Body of pancreas (tissue), 4 donors: ENCODE results near the gene SLF2. TPM values are rescaled to one million over a fixed set of nuclear protein-coding genes. Genes with fewer than 3 reads are reported as not detected.

Experiments used
- ATAC-seq: fragments of 150-250 bp; one replicate; pipeline ENCODE4 v1.9.1; 2016
- DNase-seq, 4 donors: peaks; one replicate each; pipeline ENCODE4 v3.0.0-alpha.2; 2019
- H3K27ac ChIP-seq, 4 donors: fragments of 200-600 bp; sonication (generic); 1 replicate in 3 of 4; 2 replicates in 1 of 4; pipeline versions ENCODE4 v1.5.1 to v1.6.1; 2016 to 2019; ENCODE audit warnings: mild to moderate bottlenecking in 1 of 4, mixed read lengths in 1 of 4, moderate library complexity in 1 of 4
- H3K27me3 ChIP-seq, 2 donors: fragments of 200-600 bp; sonication (generic); one replicate each; pipeline ENCODE4 v1.6.0; 2016; ENCODE audit warnings: mild to moderate bottlenecking in 1 of 2
- H3K36me3 ChIP-seq, 2 donors: fragments of 200-600 bp; sonication (generic); replicated peaks in 1 of 2; 2 replicates each; pipeline ENCODE4 v1.5.1; 2016; ENCODE audit warnings: low read depth in 2 of 2; ENCODE audit not compliant: insufficient read depth in 1 of 2
- H3K4me1 ChIP-seq: fragments of 200-600 bp; sonication (generic); one replicate; pipeline ENCODE4 v1.6.0; 2016
- H3K4me3 ChIP-seq, 2 donors: fragments of 200-600 bp; sonication (generic); 1 replicate in 1 of 2; 2 replicates in 1 of 2; pipeline ENCODE4 v1.5.1; 2016 to 2019
- H3K9me3 ChIP-seq, 3 donors: fragments of 200-600 bp; sonication (generic); 1 replicate in 2 of 3; 2 replicates in 1 of 3; pipeline ENCODE4 v1.5.1; 2016
- CTCF ChIP-seq, 7 experiments: fragments of 450-650 bp in 4 of 7; fragments of 200-600 bp in 3 of 7; sonication (generic) in 3 of 7; IDR thresholded peaks; one replicate each; pipeline ENCODE4 v1.5.1; 2016 to 2019; ENCODE audit warnings: antibody characterized with exemption in 7 of 7
- POLR2A ChIP-seq, 3 donors: fragments of 450-650 bp; IDR thresholded peaks; one replicate each; pipeline ENCODE4 v1.6.1; 2016; ENCODE audit warnings: antibody characterized with exemption in 3 of 3, mild to moderate bottlenecking in 2 of 3
- WGBS, 2 donors: methylation state at CpG; one replicate each; pipeline ENCODE4 v1.1.5; 2017; 5-methylcytosine and 5-hydroxymethylcytosine counted together
- intact Hi-C: fragments of 100-400 bp; cut with DNase I; formaldehyde crosslinking; loops from one replicate; pipeline ENCODE4 v1.15.1; 2023
- total RNA-seq, 2 donors: library from RNA; depleted of rRNA; stranded (reverse); fragments of >200 nt; gene quantifications; one replicate each; pipeline ENCODE4 v1.1.0, GENCODE V29; 2016

Gene SLF2
- 10 to 100 TPM; 16.2 to 26.7 TPM for total RNA-seq

- TF ChIP-seq CTCF (IDR thresholded peaks at IDR 0.05): peak in 1 of 7 experiments; percentile 12
- TF ChIP-seq POLR2A (IDR thresholded peaks at IDR 0.05): peak; percentile 67 to 93 (median 89)
- DNase-seq: peak; percentile 98 to 99 (median 99)
- peaks cover 7% of the 10 kb centered on the region in 2 donors for H3K36me3 ChIP-seq
- H3K9me3 ChIP-seq: no peaks in the 10 kb centered on the region
- no peaks in the 10 kb centered on the region for H3K27me3 ChIP-seq
- intact Hi-C loops: no loop called here
- H3K27ac ChIP-seq: peak within 1 kb of the TSS; percentile 85 to 94 (median 85)
- peak within 1 kb of the TSS; percentile 96 to 99 for H3K4me3 ChIP-seq
- ATAC-seq: peak; percentile 97
- WGBS, 2 donors: 1% methylated on average over 26 to 71 of the region's 71 CpGs
- H3K4me1 ChIP-seq: peaks cover 38% of the 10 kb centered on the region
Measured at GRCh38 chr10:100912605-100913469, at the start of gene SLF2. Gene SLF2 (plus strand): TSS chr10:100912963. CDS start chr10:100913111, 148 bp downstream.

- intact Hi-C loops: no loop called here
- no peaks in the 10 kb centered on the region for H3K4me1 ChIP-seq
- DNase-seq (no peak), ATAC-seq (no peak)
- no peaks in the 10 kb centered on the region for H3K36me3 ChIP-seq
- TF ChIP-seq POLR2A (IDR thresholded peaks at IDR 0.05) (no peak), CTCF (IDR thresholded peaks at IDR 0.05) (no peak)
- H3K4me3 ChIP-seq: no peak overlapping the region
- WGBS, 2 donors: 50 to 83% methylated on average over 1 to 6 of the region's 7 CpGs
- no peaks in the 10 kb centered on the region for H3K9me3 ChIP-seq
- peaks cover 0 to 4% of the 10 kb centered on the region in 2 donors for H3K27me3 ChIP-seq
- H3K27ac ChIP-seq: no peak overlapping the region
Measured at GRCh38 chr10:100863433-100863832, 49.3 kb upstream of the SLF2 start.

- WGBS, 2 donors: 77 to 81% methylated on average over 24 of the region's 24 CpGs
- no peaks in the 10 kb centered on the region for H3K36me3 ChIP-seq
- H3K9me3 ChIP-seq: no peaks in the 10 kb centered on the region
- TF ChIP-seq CTCF (IDR thresholded peaks at IDR 0.05) (no peak), POLR2A (IDR thresholded peaks at IDR 0.05) (no peak)
- no peak overlapping the region for H3K4me3 ChIP-seq
- DNase-seq (no peak), ATAC-seq (no peak)
- intact Hi-C loops: no loop called here
- H3K4me1 ChIP-seq: no peaks in the 10 kb centered on the region
- H3K27ac ChIP-seq: no peak overlapping the region
- no peaks in the 10 kb centered on the region for H3K27me3 ChIP-seq
Measured at GRCh38 chr10:100864036-100864885, 48.5 kb upstream of the SLF2 start.

GRCh38 chr10:100864978-100865377, 47.8 kb upstream of the SLF2 start:
- no peaks in the 10 kb centered on the region for H3K9me3 ChIP-seq
- TF ChIP-seq POLR2A (IDR thresholded peaks at IDR 0.05) (no peak), CTCF (IDR thresholded peaks at IDR 0.05) (no peak)
- H3K4me1 ChIP-seq: no peaks in the 10 kb centered on the region
- H3K36me3 ChIP-seq: no peaks in the 10 kb centered on the region
- H3K4me3 ChIP-seq: no peak overlapping the region
- DNase-seq (peak; percentile 35 to 57 (median 42)), ATAC-seq (no peak)
- intact Hi-C loops: no loop called here
- WGBS, 2 donors: 32% methylated on average over 4 of the region's 4 CpGs
- H3K27me3 ChIP-seq: no peaks in the 10 kb centered on the region
- no peak overlapping the region for H3K27ac ChIP-seq
